GM23338 (cell line): ENCODE measurements around the gene CACNA1B. TPM values are rescaled to one million over a fixed set of nuclear protein-coding genes. Genes with fewer than 3 reads are reported as not detected.

Experiments used
- ATAC-seq: fragments of 200-7000 bp; cut with Tn5 transposase; 3 replicates; pipeline ENCODE4 v1.9.1; 2020
- DNase-seq: peaks from one replicate; pipeline ENCODE4 v3.0.0-alpha.2; 2015; ENCODE audit warnings: low spot score
- H2AFZ ChIP-seq: fragments of 200-600 bp; sonication (generic); 2 replicates; pipeline ENCODE4 v1.8.0; 2016; ENCODE audit warnings: antibody characterized with exemption, mild to moderate bottlenecking, moderate library complexity
- H3F3A ChIP-seq: fragments of 200-600 bp; sonication (generic); replicated peaks from 2 replicates; pipeline ENCODE4 v1.8.0; 2017; ENCODE audit warnings: antibody characterized with exemption, mixed run types, low read depth
- H3K27ac ChIP-seq: fragments of 200-600 bp; sonication (generic); 2 replicates; pipeline ENCODE4 v1.6.1; 2016; ENCODE audit warnings: low read depth
- H3K27me3 ChIP-seq: fragments of 200-600 bp; sonication (generic); 2 replicates; pipeline ENCODE4 v1.8.0; 2016; ENCODE audit warnings: mild to moderate bottlenecking, mixed run types, moderate library complexity; ENCODE audit not compliant: insufficient read depth
- H3K36me3 ChIP-seq: fragments of 200-600 bp; sonication (generic); 2 replicates; pipeline ENCODE4 v1.8.0; 2016; ENCODE audit warnings: mild to moderate bottlenecking; ENCODE audit not compliant: insufficient read depth
- H3K4me1 ChIP-seq: fragments of 200-600 bp; sonication (generic); 2 replicates; pipeline ENCODE4 v1.8.0; 2016; ENCODE audit warnings: mild to moderate bottlenecking, moderate library complexity; ENCODE audit not compliant: insufficient read depth
- H3K4me2 ChIP-seq: fragments of 200-600 bp; sonication (generic); 2 replicates; pipeline ENCODE4 v1.7.1; 2017; ENCODE audit warnings: mixed run types
- H3K4me3 ChIP-seq: fragments of 200-600 bp; sonication (generic); 2 replicates; pipeline ENCODE4 v1.6.1; 2016; ENCODE audit warnings: mixed run types
- H3K79me2 ChIP-seq: fragments of 200-600 bp; sonication (generic); replicated peaks from 2 replicates; pipeline ENCODE4 v1.8.0; 2017; ENCODE audit warnings: mild to moderate bottlenecking; ENCODE audit not compliant: insufficient read depth
- H3K9me2 ChIP-seq: fragments of 200-600 bp; sonication (generic); 2 replicates; pipeline ENCODE4 v1.8.0; 2017; ENCODE audit not compliant: insufficient read depth
- H4K20me1 ChIP-seq: fragments of 200-600 bp; sonication (generic); replicated peaks from 2 replicates; pipeline ENCODE4 v1.8.0; 2017; ENCODE audit warnings: mild to moderate bottlenecking; ENCODE audit not compliant: insufficient read depth
- H3K27ac Mint-ChIP-seq: 2 replicates; pipeline ENCODE4 v1.8.0; 2020; ENCODE audit warnings: inconsistent platforms, mild to moderate bottlenecking, moderate library complexity, mixed read lengths
- H3K27me3 Mint-ChIP-seq: 3 replicates; pipeline ENCODE4 v1.8.0; 2022; ENCODE audit warnings: low read depth, mild to moderate bottlenecking, moderate library complexity, mixed read lengths, inconsistent platforms; ENCODE audit not compliant: insufficient read depth, poor library complexity
- H3K36me3 Mint-ChIP-seq: 3 replicates; pipeline ENCODE4 v1.8.0; 2021; ENCODE audit warnings: low read depth, mild to moderate bottlenecking, inconsistent platforms, moderate library complexity, mixed read lengths
- H3K4me1 Mint-ChIP-seq: 3 replicates; pipeline ENCODE4 v1.8.0; 2020; ENCODE audit warnings: mild to moderate bottlenecking, inconsistent platforms, mixed read lengths
- H3K4me3 Mint-ChIP-seq: 3 replicates; pipeline ENCODE4 v1.8.0; 2021; ENCODE audit warnings: moderate library complexity, mild to moderate bottlenecking, inconsistent platforms, mixed read lengths
- H3K9me3 Mint-ChIP-seq: 3 replicates; pipeline ENCODE4 v1.8.0; 2020; ENCODE audit warnings: moderate library complexity, mild to moderate bottlenecking, inconsistent platforms, mixed read lengths
- CREB1 ChIP-seq: fragments of 250-450 bp; sonication (Bioruptor Pico); IDR thresholded peaks from 2 replicates; pipeline ENCODE4 v1.5.0; 2020; ENCODE audit warnings: low read depth, mild to moderate bottlenecking, moderate library complexity
- EZH2 ChIP-seq: fragments of 200-600 bp; sonication (generic); IDR thresholded peaks from one replicate; pipeline ENCODE4 v1.8.0; 2017; ENCODE audit warnings: antibody characterized with exemption, mild to moderate bottlenecking, low read depth; ENCODE audit not compliant: unreplicated experiment
- EZH2phosphoT487 ChIP-seq: fragments of 200-600 bp; sonication (generic); IDR thresholded peaks from one replicate; pipeline ENCODE4 v1.8.1; 2018; ENCODE audit warnings: antibody characterized with exemption; ENCODE audit not compliant: unreplicated experiment
- JUNB ChIP-seq: IDR thresholded peaks from one replicate; pipeline ENCODE4 v1.6.1; 2016; ENCODE audit warnings: antibody characterized with exemption; ENCODE audit not compliant: unreplicated experiment
- NANOG ChIP-seq: IDR thresholded peaks from 2 replicates; pipeline ENCODE4 v1.6.1; 2016; ENCODE audit warnings: antibody characterized with exemption, borderline replicate concordance
- POLR2AphosphoS5 ChIP-seq: IDR thresholded peaks from 2 replicates; pipeline ENCODE4 v1.6.1; 2016; ENCODE audit warnings: antibody characterized with exemption, low read depth
- STAT1 ChIP-seq: IDR thresholded peaks from one replicate; pipeline ENCODE4 v1.6.1; 2016; ENCODE audit warnings: antibody characterized with exemption; ENCODE audit not compliant: unreplicated experiment
- ZNF114 ChIP-seq: fragments of 250-450 bp; sonication (Bioruptor Pico); IDR thresholded peaks from 2 replicates; pipeline ENCODE4 v1.5.0; 2020; ENCODE audit warnings: mild to moderate bottlenecking, moderate library complexity
- ZNF331 ChIP-seq: fragments of 250-450 bp; sonication (Bioruptor Pico); IDR thresholded peaks from 2 replicates; pipeline ENCODE4 v1.5.0; 2020; ENCODE audit warnings: low read depth, mild to moderate bottlenecking, moderate library complexity
- polyA plus RNA-seq: library from polyadenylated mRNA; unstranded; fragments of >200 nt; fragmentation: Nextera tagmentation; extraction: Ambion mirVana; gene quantifications from 2 replicates; pipeline ENCODE4 v1.2.1, GENCODE V29; 2016
- total RNA-seq: library from RNA; depleted of rRNA; stranded (reverse); fragments of >200 nt; shearing (Covaris generic); gene quantifications from 2 replicates; pipeline ENCODE4 v1.2.3, GENCODE V29; 2014
- TF ChIP-seq, protein P1 (sequence below), 2 experiments: fragments of 200-600 bp in 1 of 2; sonication (generic) in 1 of 2; conservative IDR thresholded peaks; 2 replicates each; pipeline versions ENCODE4 v1.5.1 to v1.6.1; 2016 to 2017; ENCODE audit warnings: antibody characterized with exemption in 2 of 2, low read depth in 2 of 2, mild to moderate bottlenecking in 2 of 2, moderate library complexity in 1 of 2
- TF ChIP-seq, protein P2 (sequence below): fragments of 250-450 bp; sonication (Bioruptor Pico); IDR thresholded peaks from 2 replicates; pipeline ENCODE4 v1.5.0; 2020; ENCODE audit warnings: mild to moderate bottlenecking, moderate library complexity
- TF ChIP-seq, protein P3 (sequence below): IDR thresholded peaks from 2 replicates; pipeline ENCODE4 v1.6.1; 2016; ENCODE audit warnings: antibody characterized with exemption
- TF ChIP-seq, protein P4 (sequence below): IDR thresholded peaks from one replicate; pipeline ENCODE4 v1.6.1; 2018; ENCODE audit warnings: antibody characterized with exemption; ENCODE audit not compliant: unreplicated experiment

The CACNA1B gene
- total and polyA plus RNA-seq, 2 experiments from 2014 or later = 1.1 to 10.4 TPM

DNA sequence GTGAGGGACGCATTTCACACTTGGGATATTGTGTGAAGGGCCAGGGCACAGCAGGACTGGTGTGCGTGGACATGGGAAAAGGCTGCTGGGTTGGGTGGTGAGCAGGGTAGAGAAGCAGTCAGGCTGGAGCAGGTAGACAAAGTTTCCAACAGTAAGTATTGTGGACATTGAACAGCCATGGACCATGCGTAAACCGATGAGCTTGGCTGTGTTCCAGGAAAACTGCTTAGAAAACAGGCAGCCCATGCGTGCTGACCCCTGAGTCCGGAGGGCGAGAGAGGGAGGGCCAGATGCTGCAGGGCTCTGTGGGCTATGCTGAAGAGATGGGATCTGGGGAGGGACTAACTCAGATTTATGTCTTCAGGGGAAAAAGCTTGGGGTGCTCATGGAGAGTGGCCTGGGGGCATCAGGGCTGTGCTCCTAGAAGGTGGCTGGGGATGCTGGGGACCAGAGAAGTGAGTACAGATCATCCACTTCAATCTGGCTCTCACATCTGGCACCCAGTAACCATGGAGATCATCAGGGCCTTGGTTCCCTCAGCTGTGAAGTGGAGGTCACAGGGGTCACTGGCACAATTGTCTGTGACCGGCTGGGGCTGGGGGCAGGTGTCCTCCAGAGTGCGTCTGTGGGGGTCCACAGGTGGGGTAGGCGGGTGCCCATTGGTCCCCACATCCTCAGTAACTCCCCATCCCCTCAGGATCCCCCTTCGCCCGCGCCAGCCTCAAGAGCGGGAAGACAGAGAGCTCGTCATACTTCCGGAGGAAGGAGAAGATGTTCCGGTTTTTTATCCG is 93.3 kb downstream of the CACNA1B start:
- Mint-ChIP-seq H3K9me3 (no peaks in the 10 kb centered on the region), H3K27ac (no peak overlapping the region), H3K27me3 (peaks cover 2% of the 10 kb centered on the region), H3K4me3 (no peak overlapping the region; the same call in 2 of the 3 replicates), H3K4me1 (no peaks in the 10 kb centered on the region; the same call in 2 of the 3 replicates), H3K36me3 (peaks cover 9% of the 10 kb centered on the region; the same call in 1 of the 3 replicates)
- no peaks in the 10 kb centered on the region; the same call in 1 of the 2 replicates for H4K20me1 ChIP-seq
- TF ChIP-seq EZH2phosphoT487 = no peak
- no peak for TF ChIP-seq STAT1
- TF ChIP-seq, protein P1, sequence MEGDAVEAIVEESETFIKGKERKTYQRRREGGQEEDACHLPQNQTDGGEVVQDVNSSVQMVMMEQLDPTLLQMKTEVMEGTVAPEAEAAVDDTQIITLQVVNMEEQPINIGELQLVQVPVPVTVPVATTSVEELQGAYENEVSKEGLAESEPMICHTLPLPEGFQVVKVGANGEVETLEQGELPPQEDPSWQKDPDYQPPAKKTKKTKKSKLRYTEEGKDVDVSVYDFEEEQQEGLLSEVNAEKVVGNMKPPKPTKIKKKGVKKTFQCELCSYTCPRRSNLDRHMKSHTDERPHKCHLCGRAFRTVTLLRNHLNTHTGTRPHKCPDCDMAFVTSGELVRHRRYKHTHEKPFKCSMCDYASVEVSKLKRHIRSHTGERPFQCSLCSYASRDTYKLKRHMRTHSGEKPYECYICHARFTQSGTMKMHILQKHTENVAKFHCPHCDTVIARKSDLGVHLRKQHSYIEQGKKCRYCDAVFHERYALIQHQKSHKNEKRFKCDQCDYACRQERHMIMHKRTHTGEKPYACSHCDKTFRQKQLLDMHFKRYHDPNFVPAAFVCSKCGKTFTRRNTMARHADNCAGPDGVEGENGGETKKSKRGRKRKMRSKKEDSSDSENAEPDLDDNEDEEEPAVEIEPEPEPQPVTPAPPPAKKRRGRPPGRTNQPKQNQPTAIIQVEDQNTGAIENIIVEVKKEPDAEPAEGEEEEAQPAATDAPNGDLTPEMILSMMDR (conservative IDR thresholded peaks at IDR 0.05; ENCODE audit: low read depth in 2 of 2) = no peak
- TF ChIP-seq, protein P2, sequence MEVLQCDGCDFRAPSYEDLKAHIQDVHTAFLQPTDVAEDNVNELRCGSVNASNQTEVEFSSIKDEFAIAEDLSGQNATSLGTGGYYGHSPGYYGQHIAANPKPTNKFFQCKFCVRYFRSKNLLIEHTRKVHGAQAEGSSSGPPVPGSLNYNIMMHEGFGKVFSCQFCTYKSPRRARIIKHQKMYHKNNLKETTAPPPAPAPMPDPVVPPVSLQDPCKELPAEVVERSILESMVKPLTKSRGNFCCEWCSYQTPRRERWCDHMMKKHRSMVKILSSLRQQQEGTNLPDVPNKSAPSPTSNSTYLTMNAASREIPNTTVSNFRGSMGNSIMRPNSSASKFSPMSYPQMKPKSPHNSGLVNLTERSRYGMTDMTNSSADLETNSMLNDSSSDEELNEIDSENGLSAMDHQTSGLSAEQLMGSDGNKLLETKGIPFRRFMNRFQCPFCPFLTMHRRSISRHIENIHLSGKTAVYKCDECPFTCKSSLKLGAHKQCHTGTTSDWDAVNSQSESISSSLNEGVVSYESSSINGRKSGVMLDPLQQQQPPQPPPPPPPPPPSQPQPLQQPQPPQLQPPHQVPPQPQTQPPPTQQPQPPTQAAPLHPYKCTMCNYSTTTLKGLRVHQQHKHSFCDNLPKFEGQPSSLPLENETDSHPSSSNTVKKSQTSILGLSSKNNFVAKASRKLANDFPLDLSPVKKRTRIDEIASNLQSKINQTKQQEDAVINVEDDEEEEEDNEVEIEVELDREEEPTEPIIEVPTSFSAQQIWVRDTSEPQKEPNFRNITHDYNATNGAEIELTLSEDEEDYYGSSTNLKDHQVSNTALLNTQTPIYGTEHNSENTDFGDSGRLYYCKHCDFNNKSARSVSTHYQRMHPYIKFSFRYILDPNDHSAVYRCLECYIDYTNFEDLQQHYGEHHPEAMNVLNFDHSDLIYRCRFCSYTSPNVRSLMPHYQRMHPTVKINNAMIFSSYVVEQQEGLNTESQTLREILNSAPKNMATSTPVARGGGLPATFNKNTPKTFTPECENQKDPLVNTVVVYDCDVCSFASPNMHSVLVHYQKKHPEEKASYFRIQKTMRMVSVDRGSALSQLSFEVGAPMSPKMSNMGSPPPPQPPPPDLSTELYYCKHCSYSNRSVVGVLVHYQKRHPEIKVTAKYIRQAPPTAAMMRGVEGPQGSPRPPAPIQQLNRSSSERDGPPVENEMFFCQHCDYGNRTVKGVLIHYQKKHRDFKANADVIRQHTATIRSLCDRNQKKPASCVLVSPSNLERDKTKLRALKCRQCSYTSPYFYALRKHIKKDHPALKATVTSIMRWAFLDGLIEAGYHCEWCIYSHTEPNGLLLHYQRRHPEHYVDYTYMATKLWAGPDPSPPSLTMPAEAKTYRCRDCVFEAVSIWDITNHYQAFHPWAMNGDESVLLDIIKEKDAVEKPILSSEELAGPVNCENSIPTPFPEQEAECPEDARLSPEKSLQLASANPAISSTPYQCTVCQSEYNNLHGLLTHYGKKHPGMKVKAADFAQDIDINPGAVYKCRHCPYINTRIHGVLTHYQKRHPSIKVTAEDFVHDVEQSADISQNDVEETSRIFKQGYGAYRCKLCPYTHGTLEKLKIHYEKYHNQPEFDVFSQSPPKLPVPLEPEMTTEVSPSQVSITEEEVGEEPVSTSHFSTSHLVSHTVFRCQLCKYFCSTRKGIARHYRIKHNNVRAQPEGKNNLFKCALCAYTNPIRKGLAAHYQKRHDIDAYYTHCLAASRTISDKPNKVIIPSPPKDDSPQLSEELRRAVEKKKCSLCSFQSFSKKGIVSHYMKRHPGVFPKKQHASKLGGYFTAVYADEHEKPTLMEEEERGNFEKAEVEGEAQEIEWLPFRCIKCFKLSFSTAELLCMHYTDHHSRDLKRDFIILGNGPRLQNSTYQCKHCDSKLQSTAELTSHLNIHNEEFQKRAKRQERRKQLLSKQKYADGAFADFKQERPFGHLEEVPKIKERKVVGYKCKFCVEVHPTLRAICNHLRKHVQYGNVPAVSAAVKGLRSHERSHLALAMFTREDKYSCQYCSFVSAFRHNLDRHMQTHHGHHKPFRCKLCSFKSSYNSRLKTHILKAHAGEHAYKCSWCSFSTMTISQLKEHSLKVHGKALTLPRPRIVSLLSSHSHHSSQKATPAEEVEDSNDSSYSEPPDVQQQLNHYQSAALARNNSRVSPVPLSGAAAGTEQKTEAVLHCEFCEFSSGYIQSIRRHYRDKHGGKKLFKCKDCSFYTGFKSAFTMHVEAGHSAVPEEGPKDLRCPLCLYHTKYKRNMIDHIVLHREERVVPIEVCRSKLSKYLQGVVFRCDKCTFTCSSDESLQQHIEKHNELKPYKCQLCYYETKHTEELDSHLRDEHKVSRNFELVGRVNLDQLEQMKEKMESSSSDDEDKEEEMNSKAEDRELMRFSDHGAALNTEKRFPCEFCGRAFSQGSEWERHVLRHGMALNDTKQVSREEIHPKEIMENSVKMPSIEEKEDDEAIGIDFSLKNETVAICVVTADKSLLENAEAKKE (CRISPR knock-in tag) = no peak
- TF ChIP-seq JUNB = no peak
- TF ChIP-seq, protein P3, sequence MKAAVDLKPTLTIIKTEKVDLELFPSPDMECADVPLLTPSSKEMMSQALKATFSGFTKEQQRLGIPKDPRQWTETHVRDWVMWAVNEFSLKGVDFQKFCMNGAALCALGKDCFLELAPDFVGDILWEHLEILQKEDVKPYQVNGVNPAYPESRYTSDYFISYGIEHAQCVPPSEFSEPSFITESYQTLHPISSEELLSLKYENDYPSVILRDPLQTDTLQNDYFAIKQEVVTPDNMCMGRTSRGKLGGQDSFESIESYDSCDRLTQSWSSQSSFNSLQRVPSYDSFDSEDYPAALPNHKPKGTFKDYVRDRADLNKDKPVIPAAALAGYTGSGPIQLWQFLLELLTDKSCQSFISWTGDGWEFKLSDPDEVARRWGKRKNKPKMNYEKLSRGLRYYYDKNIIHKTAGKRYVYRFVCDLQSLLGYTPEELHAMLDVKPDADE = no peak
- no peak for TF ChIP-seq POLR2AphosphoS5
- TF ChIP-seq ZNF114 (CRISPR knock-in tag) = no peak
- no peak for TF ChIP-seq EZH2
- TF ChIP-seq ZNF331 (CRISPR knock-in tag) = no peak
- TF ChIP-seq, protein P4, sequence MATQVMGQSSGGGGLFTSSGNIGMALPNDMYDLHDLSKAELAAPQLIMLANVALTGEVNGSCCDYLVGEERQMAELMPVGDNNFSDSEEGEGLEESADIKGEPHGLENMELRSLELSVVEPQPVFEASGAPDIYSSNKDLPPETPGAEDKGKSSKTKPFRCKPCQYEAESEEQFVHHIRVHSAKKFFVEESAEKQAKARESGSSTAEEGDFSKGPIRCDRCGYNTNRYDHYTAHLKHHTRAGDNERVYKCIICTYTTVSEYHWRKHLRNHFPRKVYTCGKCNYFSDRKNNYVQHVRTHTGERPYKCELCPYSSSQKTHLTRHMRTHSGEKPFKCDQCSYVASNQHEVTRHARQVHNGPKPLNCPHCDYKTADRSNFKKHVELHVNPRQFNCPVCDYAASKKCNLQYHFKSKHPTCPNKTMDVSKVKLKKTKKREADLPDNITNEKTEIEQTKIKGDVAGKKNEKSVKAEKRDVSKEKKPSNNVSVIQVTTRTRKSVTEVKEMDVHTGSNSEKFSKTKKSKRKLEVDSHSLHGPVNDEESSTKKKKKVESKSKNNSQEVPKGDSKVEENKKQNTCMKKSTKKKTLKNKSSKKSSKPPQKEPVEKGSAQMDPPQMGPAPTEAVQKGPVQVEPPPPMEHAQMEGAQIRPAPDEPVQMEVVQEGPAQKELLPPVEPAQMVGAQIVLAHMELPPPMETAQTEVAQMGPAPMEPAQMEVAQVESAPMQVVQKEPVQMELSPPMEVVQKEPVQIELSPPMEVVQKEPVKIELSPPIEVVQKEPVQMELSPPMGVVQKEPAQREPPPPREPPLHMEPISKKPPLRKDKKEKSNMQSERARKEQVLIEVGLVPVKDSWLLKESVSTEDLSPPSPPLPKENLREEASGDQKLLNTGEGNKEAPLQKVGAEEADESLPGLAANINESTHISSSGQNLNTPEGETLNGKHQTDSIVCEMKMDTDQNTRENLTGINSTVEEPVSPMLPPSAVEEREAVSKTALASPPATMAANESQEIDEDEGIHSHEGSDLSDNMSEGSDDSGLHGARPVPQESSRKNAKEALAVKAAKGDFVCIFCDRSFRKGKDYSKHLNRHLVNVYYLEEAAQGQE = no peak
- no peak for TF ChIP-seq CREB1
- TF ChIP-seq NANOG = no peak
- no peaks in the 10 kb centered on the region for H3K4me1 ChIP-seq
- no peaks in the 10 kb centered on the region for H3K79me2 ChIP-seq
- no peaks in the 10 kb centered on the region for H3K27me3 ChIP-seq
- DNase-seq = no peak
- no peaks in the 10 kb centered on the region for H3K36me3 ChIP-seq
- no peak overlapping the region for H3K4me2 ChIP-seq
- H3K9me2 ChIP-seq = no peaks in the 10 kb centered on the region
- no peak overlapping the region for H3K4me3 ChIP-seq
- H2AFZ ChIP-seq = no peak overlapping the region
- no peaks in the 10 kb centered on the region for H3F3A ChIP-seq
- ATAC-seq = no peak
- H3K27ac ChIP-seq = no peak overlapping the region
